MM.1S (cell line): ENCODE results near the gene MAGI2.

Source experiments
- DNase-seq: peaks from one replicate; pipeline ENCODE4 v3.0.0-alpha.2; 2015
- H2AFZ ChIP-seq: fragments of 300-600 bp; sonication (generic); 2 replicates; pipeline ENCODE4 v1.6.0; 2016; ENCODE audit warnings: antibody characterized with exemption, low read length
- H3F3A ChIP-seq: fragments of 300-600 bp; sonication (generic); 2 replicates; pipeline ENCODE4 v1.6.1; 2016; ENCODE audit warnings: mild to moderate bottlenecking, antibody characterized with exemption, low read length, moderate library complexity, mixed read lengths; ENCODE audit not compliant: insufficient read depth
- H3K27ac ChIP-seq: fragments of 300-600 bp; sonication (generic); 2 replicates; pipeline ENCODE4 v1.5.1; 2016; ENCODE audit warnings: mild to moderate bottlenecking, low read length
- H3K27me3 ChIP-seq: fragments of 300-600 bp; sonication (generic); replicated peaks from 2 replicates; pipeline ENCODE4 v1.6.0; 2016; ENCODE audit warnings: low read length; ENCODE audit not compliant: insufficient read depth
- H3K36me3 ChIP-seq: fragments of 300-600 bp; sonication (generic); replicated peaks from 2 replicates; pipeline ENCODE4 v1.6.1; 2016; ENCODE audit warnings: mild to moderate bottlenecking, low read length, mixed read lengths; ENCODE audit not compliant: insufficient read depth
- H3K4me1 ChIP-seq: fragments of 300-600 bp; sonication (generic); 2 replicates; pipeline ENCODE4 v1.6.1; 2016; ENCODE audit warnings: low read length, mixed read lengths
- H3K4me2 ChIP-seq: fragments of 300-600 bp; sonication (generic); 2 replicates; pipeline ENCODE4 v1.6.0; 2016; ENCODE audit warnings: low read depth, low read length
- H3K4me3 ChIP-seq: fragments of 300-600 bp; sonication (generic); 2 replicates; pipeline ENCODE4 v1.5.1; 2016; ENCODE audit warnings: low read length, mixed read lengths
- H3K79me2 ChIP-seq: fragments of 300-600 bp; sonication (generic); 2 replicates; pipeline ENCODE4 v1.6.1; 2016; ENCODE audit warnings: mixed run types, low read length, mixed read lengths
- H3K9ac ChIP-seq: fragments of 300-600 bp; sonication (generic); 2 replicates; pipeline ENCODE4 v1.6.1; 2016; ENCODE audit warnings: low read length, mixed read lengths
- H3K9me2 ChIP-seq: fragments of 300-600 bp; sonication (generic); replicated peaks from 2 replicates; pipeline ENCODE4 v1.6.1; 2016; ENCODE audit warnings: mild to moderate bottlenecking, low read length, mixed read lengths; ENCODE audit not compliant: insufficient read depth
- H3K9me3 ChIP-seq: fragments of 300-600 bp; sonication (generic); replicated peaks from 2 replicates; pipeline ENCODE4 v1.6.1; 2016; ENCODE audit warnings: mild to moderate bottlenecking, low read length, mixed read lengths; ENCODE audit not compliant: insufficient read depth
- H4K20me1 ChIP-seq: fragments of 300-600 bp; sonication (generic); 2 replicates; pipeline ENCODE4 v1.6.1; 2016; ENCODE audit warnings: mild to moderate bottlenecking, low read length, moderate library complexity, mixed read lengths; ENCODE audit not compliant: insufficient read depth
- EZH2 ChIP-seq: fragments of 300-600 bp; sonication (generic); optimal IDR thresholded peaks from 2 replicates; pipeline ENCODE3; 2017; ENCODE audit warnings: low read depth, mild to moderate bottlenecking, antibody characterized with exemption, low read length, mixed read lengths
- EZH2phosphoT487 ChIP-seq: fragments of 300-600 bp; sonication (generic); IDR thresholded peaks from 2 replicates; pipeline ENCODE4 v1.6.1; 2018; ENCODE audit warnings: antibody characterized with exemption, low read length
- TF ChIP-seq, protein P1 (sequence below): fragments of 300-600 bp; sonication (generic); IDR thresholded peaks from 2 replicates; pipeline ENCODE4 v1.5.1; 2016; ENCODE audit warnings: antibody characterized with exemption, low read length, mixed read lengths

The MAGI2 gene

DNA sequence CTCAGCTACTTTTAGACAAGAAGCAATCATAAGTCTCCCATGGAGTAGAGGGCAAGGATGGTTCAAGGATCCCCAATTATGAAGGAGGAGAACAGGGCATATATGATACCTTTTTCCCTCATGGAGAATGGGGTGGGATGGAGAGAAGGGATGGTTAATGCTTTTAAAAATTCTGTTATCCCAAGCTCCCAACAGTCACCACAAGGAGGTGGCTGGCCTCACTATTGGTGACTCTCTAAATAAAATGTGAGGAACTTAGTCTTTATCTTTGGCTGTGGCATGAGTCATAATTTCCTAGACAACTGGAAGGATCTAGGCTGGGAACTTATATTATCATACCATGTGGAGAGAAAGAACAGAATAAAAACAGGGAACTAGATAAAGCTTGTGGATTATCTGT is 1357.9 kb downstream of the MAGI2 start:
- no peaks in the 10 kb centered on the region for H3K36me3 ChIP-seq
- no peaks in the 10 kb centered on the region for H3K9me3 ChIP-seq
- no peaks in the 10 kb centered on the region for H3K9me2 ChIP-seq
- H3K79me2 ChIP-seq = no peaks in the 10 kb centered on the region
- no peak overlapping the region for H3K27ac ChIP-seq
- no peak overlapping the region for H2AFZ ChIP-seq
- DNase-seq = no peak
- H3K4me2 ChIP-seq = no peak overlapping the region
- H3K9ac ChIP-seq = no peak overlapping the region
- TF ChIP-seq EZH2phosphoT487 (no peak), EZH2 (no peak)
- TF ChIP-seq, protein P1, sequence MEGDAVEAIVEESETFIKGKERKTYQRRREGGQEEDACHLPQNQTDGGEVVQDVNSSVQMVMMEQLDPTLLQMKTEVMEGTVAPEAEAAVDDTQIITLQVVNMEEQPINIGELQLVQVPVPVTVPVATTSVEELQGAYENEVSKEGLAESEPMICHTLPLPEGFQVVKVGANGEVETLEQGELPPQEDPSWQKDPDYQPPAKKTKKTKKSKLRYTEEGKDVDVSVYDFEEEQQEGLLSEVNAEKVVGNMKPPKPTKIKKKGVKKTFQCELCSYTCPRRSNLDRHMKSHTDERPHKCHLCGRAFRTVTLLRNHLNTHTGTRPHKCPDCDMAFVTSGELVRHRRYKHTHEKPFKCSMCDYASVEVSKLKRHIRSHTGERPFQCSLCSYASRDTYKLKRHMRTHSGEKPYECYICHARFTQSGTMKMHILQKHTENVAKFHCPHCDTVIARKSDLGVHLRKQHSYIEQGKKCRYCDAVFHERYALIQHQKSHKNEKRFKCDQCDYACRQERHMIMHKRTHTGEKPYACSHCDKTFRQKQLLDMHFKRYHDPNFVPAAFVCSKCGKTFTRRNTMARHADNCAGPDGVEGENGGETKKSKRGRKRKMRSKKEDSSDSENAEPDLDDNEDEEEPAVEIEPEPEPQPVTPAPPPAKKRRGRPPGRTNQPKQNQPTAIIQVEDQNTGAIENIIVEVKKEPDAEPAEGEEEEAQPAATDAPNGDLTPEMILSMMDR = no peak
- H3K27me3 ChIP-seq = no peaks in the 10 kb centered on the region
- H3K4me3 ChIP-seq = no peak overlapping the region
- H3K4me1 ChIP-seq = no peaks in the 10 kb centered on the region
- no peaks in the 10 kb centered on the region for H3F3A ChIP-seq
- H4K20me1 ChIP-seq = no peaks in the 10 kb centered on the region

DNA sequence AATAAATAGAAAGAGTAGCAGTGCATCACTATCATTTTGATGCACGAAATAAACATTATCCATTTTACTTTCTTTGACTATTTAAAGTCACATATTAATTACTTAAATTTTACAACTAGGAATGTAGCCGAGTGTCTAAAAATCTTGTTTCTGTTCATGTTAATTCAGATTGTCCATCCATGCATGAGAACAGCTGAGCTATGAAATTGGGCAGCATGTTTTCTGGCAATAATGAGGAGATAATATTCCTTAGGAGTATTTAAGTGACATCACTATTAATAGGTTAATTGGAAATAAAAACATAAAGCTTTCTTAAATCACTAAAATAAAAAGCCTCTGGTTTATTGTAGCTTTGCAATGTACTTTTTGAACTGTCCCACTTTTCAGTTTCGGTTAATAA is 1361.1 kb downstream of the MAGI2 start:
- no peaks in the 10 kb centered on the region for H4K20me1 ChIP-seq
- no peaks in the 10 kb centered on the region for H3K36me3 ChIP-seq
- no peak overlapping the region for H3K9ac ChIP-seq
- H3K9me2 ChIP-seq = no peaks in the 10 kb centered on the region
- H3K27me3 ChIP-seq = no peaks in the 10 kb centered on the region
- H2AFZ ChIP-seq = no peak overlapping the region
- no peaks in the 10 kb centered on the region for H3K4me1 ChIP-seq
- TF ChIP-seq, protein P1 = no peak
- TF ChIP-seq EZH2 (no peak), EZH2phosphoT487 (no peak)
- no peaks in the 10 kb centered on the region for H3K9me3 ChIP-seq
- DNase-seq = no peak
- H3K4me3 ChIP-seq = no peak overlapping the region
- no peak overlapping the region for H3K27ac ChIP-seq
- no peak overlapping the region for H3K4me2 ChIP-seq
- no peaks in the 10 kb centered on the region for H3K79me2 ChIP-seq
- H3F3A ChIP-seq = no peaks in the 10 kb centered on the region

DNA sequence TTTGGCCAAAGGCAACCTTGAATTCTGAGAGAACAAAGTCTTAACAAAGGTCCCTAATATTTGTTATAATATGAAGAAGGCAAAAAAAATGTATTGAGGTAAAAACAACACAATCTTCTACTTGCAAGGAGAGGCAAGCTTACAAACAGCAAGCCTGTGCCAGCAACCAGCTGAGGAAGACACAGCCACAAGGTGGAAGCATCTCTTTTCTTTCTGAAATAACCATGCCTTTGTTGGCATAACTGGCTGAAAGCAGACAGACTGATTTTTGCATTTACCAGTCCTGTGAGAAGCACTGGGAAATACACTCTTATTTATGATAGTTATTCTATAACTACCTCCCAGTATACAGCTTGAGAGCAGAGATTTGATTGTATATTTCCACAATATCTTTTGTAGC is 1362.9 kb downstream of the MAGI2 start:
- TF ChIP-seq, protein P1 = no peak
- no peak for TF ChIP-seq EZH2phosphoT487
- H3K27ac ChIP-seq = no peak overlapping the region
- DNase-seq = no peak
- H3K9me2 ChIP-seq = no peaks in the 10 kb centered on the region
- no peaks in the 10 kb centered on the region for H3K4me1 ChIP-seq
- H3K36me3 ChIP-seq = no peaks in the 10 kb centered on the region
- H3K79me2 ChIP-seq = no peaks in the 10 kb centered on the region
- no peaks in the 10 kb centered on the region for H3F3A ChIP-seq
- H4K20me1 ChIP-seq = no peaks in the 10 kb centered on the region
- no peak overlapping the region for H3K4me2 ChIP-seq
- H3K9ac ChIP-seq = no peak overlapping the region
- no peaks in the 10 kb centered on the region for H3K27me3 ChIP-seq
- no peak overlapping the region for H2AFZ ChIP-seq
- H3K4me3 ChIP-seq = no peak overlapping the region
- no peaks in the 10 kb centered on the region for H3K9me3 ChIP-seq
